Hepatocyte (in vitro differentiated cells): Measurements from ENCODE around the gene CHN1. TPM values are rescaled to one million over a fixed set of nuclear protein-coding genes. Genes with fewer than 3 reads are reported as not detected.

Source experiments
- DNase-seq: peaks from one replicate; pipeline ENCODE4 v3.0.0-alpha.2; 2016; ENCODE audit warnings: low spot score
- H2AFZ ChIP-seq: fragments of 200-600 bp; sonication (generic); 2 replicates; pipeline ENCODE4 v1.6.0; 2016; ENCODE audit warnings: antibody characterized with exemption, mild to moderate bottlenecking
- H3K27ac ChIP-seq: fragments of 200-600 bp; sonication (generic); 2 replicates; pipeline ENCODE4 v1.5.1; 2016; ENCODE audit warnings: mild to moderate bottlenecking
- H3K27me3 ChIP-seq: fragments of 200-600 bp; sonication (generic); 2 replicates; pipeline ENCODE4 v1.6.1; 2016
- H3K36me3 ChIP-seq: fragments of 200-600 bp; sonication (generic); replicated peaks from 2 replicates; pipeline ENCODE4 v1.5.1; 2016; ENCODE audit warnings: low read depth; ENCODE audit not compliant: insufficient read depth
- H3K4me1 ChIP-seq: fragments of 200-600 bp; sonication (generic); 2 replicates; pipeline ENCODE4 v1.5.1; 2016; ENCODE audit warnings: mild to moderate bottlenecking, moderate library complexity; ENCODE audit not compliant: insufficient read depth
- H3K4me2 ChIP-seq: fragments of 200-600 bp; sonication (generic); 2 replicates; pipeline ENCODE4 v1.6.0; 2016
- H3K4me3 ChIP-seq: fragments of 200-600 bp; sonication (generic); 2 replicates; pipeline ENCODE4 v1.5.1; 2016; ENCODE audit warnings: mild to moderate bottlenecking
- H3K79me2 ChIP-seq: fragments of 200-600 bp; sonication (generic); 2 replicates; pipeline ENCODE4 v1.6.0; 2017; ENCODE audit warnings: mild to moderate bottlenecking
- H3K9me2 ChIP-seq: fragments of 200-600 bp; sonication (generic); replicated peaks from 2 replicates; pipeline ENCODE4 v1.6.0; 2017; ENCODE audit warnings: mild to moderate bottlenecking; ENCODE audit not compliant: insufficient read depth
- H3K9me3 ChIP-seq: fragments of 200-600 bp; sonication (generic); 2 replicates; pipeline ENCODE4 v1.5.1; 2016; ENCODE audit warnings: low read depth, mild to moderate bottlenecking
- H4K20me1 ChIP-seq: fragments of 200-600 bp; sonication (generic); 2 replicates; pipeline ENCODE4 v1.6.0; 2016; ENCODE audit warnings: mild to moderate bottlenecking; ENCODE audit not compliant: insufficient read depth, poor library complexity, severe bottlenecking
- EZH2 ChIP-seq: fragments of 200-600 bp; sonication (generic); IDR thresholded peaks from 2 replicates; pipeline ENCODE4 v1.6.1; 2016; ENCODE audit warnings: antibody characterized with exemption, mild to moderate bottlenecking, borderline replicate concordance
- EZH2phosphoT487 ChIP-seq: fragments of 200-600 bp; sonication (generic); IDR thresholded peaks from one replicate; pipeline ENCODE4 v1.6.1; 2018; ENCODE audit warnings: antibody characterized with exemption, mild to moderate bottlenecking, low read depth, moderate library complexity; ENCODE audit not compliant: unreplicated experiment, severe bottlenecking
- WGBS: methylation state at CpG from one replicate; pipeline ENCODE4 v1.1.6; 2016; ENCODE audit warnings: low lambda C conversion rate; ENCODE audit errors: missing lambda C conversion rate; 5-methylcytosine and 5-hydroxymethylcytosine counted together
- polyA plus RNA-seq: library from polyadenylated mRNA; unstranded; fragments of >200 nt; fragmentation: Nextera tagmentation; extraction: Ambion mirVana; gene quantifications from 2 replicates; pipeline ENCODE4 v1.2.1, GENCODE V29; 2016
- total RNA-seq: library from RNA; depleted of rRNA; stranded (reverse); fragments of >200 nt; gene quantifications from 2 replicates; pipeline ENCODE4 v1.2.3, GENCODE V29; 2014
- TF ChIP-seq, protein P1 (sequence below): fragments of 200-600 bp; sonication (generic); IDR thresholded peaks from 2 replicates; pipeline ENCODE4 v1.5.1; 2016; ENCODE audit warnings: antibody characterized with exemption, mild to moderate bottlenecking; ENCODE audit not compliant: poor library complexity

The CHN1 gene
- total and polyA plus RNA-seq, 2 experiments from 2014 or later, result 19.2 to 23.0 TPM

DNA sequence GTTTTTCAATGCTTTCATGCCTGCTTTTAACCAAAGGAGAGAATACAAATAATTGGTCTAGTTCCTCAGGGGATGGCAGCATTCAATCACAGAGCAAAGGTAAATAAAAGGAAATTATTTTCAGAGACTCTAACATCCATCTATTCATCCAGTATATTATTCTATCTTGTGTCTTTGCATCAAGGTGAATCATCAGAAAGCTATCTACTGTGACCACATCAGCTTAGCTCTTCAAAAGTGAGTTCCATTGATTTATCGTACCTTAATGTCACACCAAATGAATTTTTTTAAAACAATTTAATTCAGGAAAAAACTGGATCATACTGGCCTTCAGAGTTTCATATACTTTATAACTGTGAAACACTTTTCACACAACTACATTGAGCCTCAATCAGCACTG lies 66.1 kb downstream of the CHN1 start:
- no peaks in the 10 kb centered on the region for H4K20me1 ChIP-seq
- H3K4me3 ChIP-seq, result no peak overlapping the region
- DNase-seq, result no peak
- TF ChIP-seq, protein P1, sequence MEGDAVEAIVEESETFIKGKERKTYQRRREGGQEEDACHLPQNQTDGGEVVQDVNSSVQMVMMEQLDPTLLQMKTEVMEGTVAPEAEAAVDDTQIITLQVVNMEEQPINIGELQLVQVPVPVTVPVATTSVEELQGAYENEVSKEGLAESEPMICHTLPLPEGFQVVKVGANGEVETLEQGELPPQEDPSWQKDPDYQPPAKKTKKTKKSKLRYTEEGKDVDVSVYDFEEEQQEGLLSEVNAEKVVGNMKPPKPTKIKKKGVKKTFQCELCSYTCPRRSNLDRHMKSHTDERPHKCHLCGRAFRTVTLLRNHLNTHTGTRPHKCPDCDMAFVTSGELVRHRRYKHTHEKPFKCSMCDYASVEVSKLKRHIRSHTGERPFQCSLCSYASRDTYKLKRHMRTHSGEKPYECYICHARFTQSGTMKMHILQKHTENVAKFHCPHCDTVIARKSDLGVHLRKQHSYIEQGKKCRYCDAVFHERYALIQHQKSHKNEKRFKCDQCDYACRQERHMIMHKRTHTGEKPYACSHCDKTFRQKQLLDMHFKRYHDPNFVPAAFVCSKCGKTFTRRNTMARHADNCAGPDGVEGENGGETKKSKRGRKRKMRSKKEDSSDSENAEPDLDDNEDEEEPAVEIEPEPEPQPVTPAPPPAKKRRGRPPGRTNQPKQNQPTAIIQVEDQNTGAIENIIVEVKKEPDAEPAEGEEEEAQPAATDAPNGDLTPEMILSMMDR, result no peak
- no peak for TF ChIP-seq EZH2phosphoT487
- TF ChIP-seq EZH2, result no peak
- no peak overlapping the region for H2AFZ ChIP-seq
- no peaks in the 10 kb centered on the region for H3K27me3 ChIP-seq
- H3K79me2 ChIP-seq, result no peaks in the 10 kb centered on the region
- H3K4me2 ChIP-seq, result no peak overlapping the region
- WGBS, result 87% methylated on average over 1 of the region's 1 CpG
- no peaks in the 10 kb centered on the region for H3K36me3 ChIP-seq
- no peak overlapping the region for H3K27ac ChIP-seq
- H3K9me2 ChIP-seq, result no peaks in the 10 kb centered on the region
- H3K9me3 ChIP-seq, result no peaks in the 10 kb centered on the region
- no peaks in the 10 kb centered on the region for H3K4me1 ChIP-seq

DNA sequence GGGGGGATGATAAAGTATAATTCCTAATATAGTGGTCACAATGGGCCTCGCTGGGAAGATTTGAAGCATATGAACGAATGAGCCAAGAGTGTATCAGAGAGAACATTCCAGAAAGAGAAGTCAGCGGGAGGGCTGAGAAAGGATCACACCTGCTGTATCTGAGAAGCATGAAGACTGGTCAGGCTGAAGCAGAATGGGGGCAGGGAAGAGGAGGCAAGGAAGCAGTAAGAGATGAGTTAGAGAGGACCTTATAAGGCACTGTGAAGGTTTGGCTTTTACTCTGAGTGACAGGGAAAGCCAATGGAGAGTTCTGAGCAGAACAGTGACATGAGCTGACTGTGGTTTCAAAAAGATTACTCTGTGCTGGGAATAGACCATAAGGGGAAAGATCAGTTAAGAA lies 73.5 kb downstream of the CHN1 start:
- H2AFZ ChIP-seq, result no peak overlapping the region
- H3K9me3 ChIP-seq, result no peaks in the 10 kb centered on the region
- H4K20me1 ChIP-seq, result no peaks in the 10 kb centered on the region
- DNase-seq, result no peak
- no peak overlapping the region for H3K27ac ChIP-seq
- no peaks in the 10 kb centered on the region for H3K4me1 ChIP-seq
- TF ChIP-seq EZH2 (no peak), EZH2phosphoT487 (no peak)
- TF ChIP-seq, protein P1, result no peak
- H3K4me2 ChIP-seq, result no peak overlapping the region
- no peaks in the 10 kb centered on the region for H3K27me3 ChIP-seq
- 88% methylated on average over 3 of the region's 3 CpGs for WGBS
- no peaks in the 10 kb centered on the region for H3K36me3 ChIP-seq
- H3K9me2 ChIP-seq, result no peaks in the 10 kb centered on the region
- H3K4me3 ChIP-seq, result no peak overlapping the region
- no peaks in the 10 kb centered on the region for H3K79me2 ChIP-seq

DNA sequence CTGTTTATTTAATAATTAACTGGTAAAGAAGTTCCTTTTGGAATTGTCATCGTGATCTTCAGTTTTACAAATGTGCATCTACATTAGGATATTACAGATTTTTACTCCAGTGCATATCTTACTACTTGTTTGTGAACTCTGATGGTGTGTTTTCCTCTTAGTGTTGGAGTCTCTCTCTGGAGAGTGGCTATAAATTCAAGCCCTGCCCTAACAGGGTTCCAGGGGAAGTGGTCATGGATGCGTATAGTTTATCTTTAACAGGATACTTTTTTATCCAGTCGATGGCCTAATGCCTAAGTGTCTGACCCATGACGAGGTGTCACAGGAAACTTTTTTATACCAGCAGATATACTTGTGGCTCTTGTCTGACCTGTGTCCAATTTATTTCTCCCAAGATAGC lies 75.4 kb downstream of the CHN1 start:
- H3K27ac ChIP-seq, result no peak overlapping the region
- no peaks in the 10 kb centered on the region for H3K9me3 ChIP-seq
- H3K4me2 ChIP-seq, result no peak overlapping the region
- H3K4me1 ChIP-seq, result no peaks in the 10 kb centered on the region
- no peak overlapping the region for H2AFZ ChIP-seq
- no peaks in the 10 kb centered on the region for H3K9me2 ChIP-seq
- no peaks in the 10 kb centered on the region for H3K27me3 ChIP-seq
- H3K4me3 ChIP-seq, result no peak overlapping the region
- H3K36me3 ChIP-seq, result no peaks in the 10 kb centered on the region
- H4K20me1 ChIP-seq, result no peaks in the 10 kb centered on the region
- WGBS, result 72% methylated on average over 4 of the region's 4 CpGs
- TF ChIP-seq, protein P1, result no peak
- TF ChIP-seq EZH2phosphoT487 (no peak), EZH2 (no peak)
- H3K79me2 ChIP-seq, result no peaks in the 10 kb centered on the region
- DNase-seq, result no peak

DNA sequence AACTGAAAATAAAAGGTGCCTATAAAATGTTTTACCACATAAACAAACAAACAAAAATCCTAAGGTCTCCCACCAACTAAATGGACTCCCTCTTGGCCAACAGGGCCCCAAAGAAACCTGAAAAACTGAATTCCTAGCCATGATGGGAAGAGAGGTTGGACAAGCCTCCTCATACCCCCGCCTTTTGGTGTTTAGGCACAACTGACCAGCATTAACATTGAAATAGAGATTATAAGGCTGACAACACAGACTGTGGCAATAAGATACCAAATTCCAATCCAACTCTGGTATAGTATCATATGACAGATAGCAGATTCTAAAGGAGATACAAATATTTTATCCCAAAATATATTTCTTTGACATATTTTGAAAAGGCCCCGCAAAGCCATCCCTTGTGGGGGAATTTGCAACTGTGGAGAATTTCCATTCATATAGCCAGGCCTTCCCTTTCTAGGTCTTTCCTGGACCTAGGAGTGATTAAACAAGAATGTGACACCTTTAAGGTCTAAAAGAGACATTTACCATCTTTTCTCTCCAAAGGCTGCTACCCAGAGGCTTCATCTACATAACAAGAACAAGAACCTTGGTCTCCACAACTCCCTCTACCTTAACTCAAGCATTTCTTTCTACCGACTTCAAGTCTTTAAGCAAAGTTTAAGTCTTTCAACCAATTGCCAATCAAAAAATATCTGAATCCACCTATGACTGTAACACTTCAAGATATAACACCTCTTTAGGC lies 80.0 kb downstream of the CHN1 start:
- no peaks in the 10 kb centered on the region for H3K36me3 ChIP-seq
- no peaks in the 10 kb centered on the region for H3K27me3 ChIP-seq
- no peaks in the 10 kb centered on the region for H3K4me1 ChIP-seq
- H2AFZ ChIP-seq, result no peak overlapping the region
- H3K79me2 ChIP-seq, result no peaks in the 10 kb centered on the region
- H3K4me2 ChIP-seq, result no peak overlapping the region
- TF ChIP-seq EZH2 (no peak), EZH2phosphoT487 (no peak)
- TF ChIP-seq, protein P1, result no peak
- H3K27ac ChIP-seq, result no peak overlapping the region
- no peaks in the 10 kb centered on the region for H4K20me1 ChIP-seq
- H3K9me3 ChIP-seq, result no peaks in the 10 kb centered on the region
- 86% methylated on average over 3 of the region's 3 CpGs for WGBS
- H3K4me3 ChIP-seq, result no peak overlapping the region
- H3K9me2 ChIP-seq, result no peaks in the 10 kb centered on the region
- DNase-seq, result no peak
